Stimulated activated CD4-positive, alpha-beta T cell treated with anti-CD3 and anti-CD28 coated beads, Interleukin-2, amount 100 ng/mL, for 24 hours (primary cell): Measurements from ENCODE around the gene IL12A.
A peak's percentile ranks its signal among the peaks of the same experiment; 100 is the strongest.

Source experiments
- DNase-seq, 2 donors: peaks; one replicate each; pipeline ENCODE4 v3.0.0-alpha.2; 2020

The IL12A gene

GRCh38 chr3:160038862-160039562, 50.4 kb downstream of the IL12A start:
- DNase-seq, result peak in 1 of 2 donors; percentile 11

GRCh38 chr3:160040181-160040580, 51.5 kb downstream of the IL12A start:
- DNase-seq, result no peak

- DNase-seq, result no peak
These were observed 52.8 kb downstream of the IL12A start for GRCh38 chr3:160041465-160041864.

- no peak for DNase-seq
These were observed 55.5 kb downstream of the IL12A start for GRCh38 chr3:160044121-160044520.
